Natural killer cell (primary cell): ENCODE data around the gene DIP2C. TPM values are rescaled to one million over a fixed set of nuclear protein-coding genes. Genes with fewer than 3 reads are reported as not detected.

Experiments
- ATAC-seq, 3 donors: fragments of 150-1000 bp in 2 of 3; fragments of 200-7000 bp in 1 of 3; cut with Tn5 transposase; 1 replicate in 1 of 3; 2 replicates in 2 of 3; pipeline ENCODE4 v1.10.0; 2021; ENCODE audit warnings: mild to moderate bottlenecking in 2 of 3, moderate library complexity in 2 of 3
- DNase-seq, 2 donors: peaks; one replicate each; pipeline versions ENCODE4 v3.0.0 to v3.0.0-alpha.2; 2013 to 2021; ENCODE audit warnings: mixed read lengths in 1 of 2
- H3K27ac ChIP-seq: one replicate; pipeline ENCODE4 v1.5.1; 2013; ENCODE audit warnings: mild to moderate bottlenecking, low read length
- H3K27me3 ChIP-seq: one replicate; pipeline ENCODE4 v1.6.1; 2013; ENCODE audit warnings: low read length; ENCODE audit not compliant: control insufficient read depth, insufficient read depth
- H3K36me3 ChIP-seq: one replicate; pipeline ENCODE4 v1.6.1; 2013; ENCODE audit warnings: low read length; ENCODE audit not compliant: control insufficient read depth, insufficient read depth
- H3K4me1 ChIP-seq: one replicate; pipeline ENCODE4 v1.6.1; 2013; ENCODE audit warnings: low read length; ENCODE audit not compliant: control insufficient read depth, insufficient read depth
- H3K4me3 ChIP-seq: one replicate; pipeline ENCODE4 v1.5.1; 2013; ENCODE audit warnings: low read length
- H3K9me3 ChIP-seq: one replicate; pipeline ENCODE4 v1.6.1; 2013; ENCODE audit warnings: low read length; ENCODE audit not compliant: control insufficient read depth, insufficient read depth
- H3K27ac Mint-ChIP-seq, 2 donors: one replicate each; pipeline ENCODE4 v1.8.0; 2022; ENCODE audit warnings: mild to moderate bottlenecking in 2 of 2, mixed read lengths in 2 of 2, moderate library complexity in 1 of 2
- H3K27me3 Mint-ChIP-seq, 2 donors: one replicate each; pipeline ENCODE4 v1.8.0; 2022; ENCODE audit warnings: low read depth in 2 of 2, mixed read lengths in 2 of 2
- H3K36me3 Mint-ChIP-seq: one replicate; pipeline ENCODE4 v1.8.0; 2022; ENCODE audit warnings: mixed read lengths
- H3K4me1 Mint-ChIP-seq, 2 donors: one replicate each; pipeline ENCODE4 v1.8.0; 2022; ENCODE audit warnings: mixed read lengths in 2 of 2
- H3K4me3 Mint-ChIP-seq: one replicate; pipeline ENCODE4 v1.8.0; 2022; ENCODE audit warnings: mild to moderate bottlenecking, moderate library complexity, mixed read lengths
- H3K9me3 Mint-ChIP-seq, 2 donors: one replicate each; pipeline ENCODE4 v1.8.0; 2022; ENCODE audit warnings: mixed read lengths in 2 of 2
- WGBS: methylation state at CpG from one replicate; pipeline ENCODE4 v1.1.7; 2013; ENCODE audit warnings: missing lambda C conversion rate; ENCODE audit not compliant: insufficient coverage; 5-methylcytosine and 5-hydroxymethylcytosine counted together
- intact Hi-C: fragments of 100-400 bp; cut with micrococcal nuclease; formaldehyde crosslinking; loops from one replicate; pipeline ENCODE4 v1.14.2; 2022
- total RNA-seq, 4 donors: library from RNA; stranded (reverse); fragments of 120-200 nt in 1 of 4; gene quantifications; one replicate each; pipeline versions ENCODE4 v1.2.3 to v1.2.4, GENCODE V29; 2013 to 2022
- TF ChIP-seq, protein P1 (sequence below): fragments of 200-600 bp; IDR thresholded peaks from one replicate; pipeline ENCODE4 v1.8.0; 2022; ENCODE audit warnings: antibody characterized with exemption

Gene DIP2C
- total RNA-seq, 3 donors from 2014 or later (not counting 1 experiment from before 2014, with no cell fraction given), result 1.5 to 5.8 (median 3.8) TPM

DNA sequence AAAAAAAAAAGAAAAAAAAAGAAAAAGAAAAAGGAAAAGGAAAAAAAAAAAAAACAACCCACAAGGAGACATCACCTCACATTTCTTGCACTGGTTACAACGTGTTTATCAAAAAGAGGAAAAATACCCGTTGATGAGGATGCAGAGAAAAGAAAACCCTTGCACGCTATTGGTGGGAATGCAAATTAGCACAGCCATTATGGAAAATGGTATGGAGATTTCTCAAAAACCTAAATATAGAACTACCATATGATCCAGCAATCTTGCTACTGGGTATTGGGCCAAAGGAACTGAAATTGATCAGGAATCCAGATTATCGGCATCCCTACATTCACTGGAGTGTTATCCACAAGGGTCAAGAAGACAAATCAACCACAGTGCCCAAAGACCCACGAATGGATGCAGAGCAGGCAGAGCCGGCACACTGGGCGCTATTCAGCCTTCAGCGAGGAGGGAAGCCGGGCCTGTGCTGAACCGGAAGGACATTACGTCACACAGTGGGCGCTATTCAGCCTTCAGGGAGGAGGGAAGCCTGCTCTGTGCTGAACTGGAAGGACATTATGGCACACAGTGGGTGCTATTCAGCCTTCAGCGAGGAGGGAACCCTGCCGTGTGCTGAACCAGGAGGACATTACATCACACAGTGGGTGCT is 295.6 kb downstream of the DIP2C start:
- 85% methylated on average over 13 of the region's 14 CpGs for WGBS
- H3K36me3 Mint-ChIP-seq, result no peaks in the 10 kb centered on the region
- peaks cover 6 to 26% of the 10 kb centered on the region in 2 donors for H3K4me1 Mint-ChIP-seq
- H3K36me3 ChIP-seq, result no peaks in the 10 kb centered on the region
- no peaks in the 10 kb centered on the region for H3K27me3 Mint-ChIP-seq
- H3K9me3 ChIP-seq, result no peaks in the 10 kb centered on the region
- TF ChIP-seq, protein P1, sequence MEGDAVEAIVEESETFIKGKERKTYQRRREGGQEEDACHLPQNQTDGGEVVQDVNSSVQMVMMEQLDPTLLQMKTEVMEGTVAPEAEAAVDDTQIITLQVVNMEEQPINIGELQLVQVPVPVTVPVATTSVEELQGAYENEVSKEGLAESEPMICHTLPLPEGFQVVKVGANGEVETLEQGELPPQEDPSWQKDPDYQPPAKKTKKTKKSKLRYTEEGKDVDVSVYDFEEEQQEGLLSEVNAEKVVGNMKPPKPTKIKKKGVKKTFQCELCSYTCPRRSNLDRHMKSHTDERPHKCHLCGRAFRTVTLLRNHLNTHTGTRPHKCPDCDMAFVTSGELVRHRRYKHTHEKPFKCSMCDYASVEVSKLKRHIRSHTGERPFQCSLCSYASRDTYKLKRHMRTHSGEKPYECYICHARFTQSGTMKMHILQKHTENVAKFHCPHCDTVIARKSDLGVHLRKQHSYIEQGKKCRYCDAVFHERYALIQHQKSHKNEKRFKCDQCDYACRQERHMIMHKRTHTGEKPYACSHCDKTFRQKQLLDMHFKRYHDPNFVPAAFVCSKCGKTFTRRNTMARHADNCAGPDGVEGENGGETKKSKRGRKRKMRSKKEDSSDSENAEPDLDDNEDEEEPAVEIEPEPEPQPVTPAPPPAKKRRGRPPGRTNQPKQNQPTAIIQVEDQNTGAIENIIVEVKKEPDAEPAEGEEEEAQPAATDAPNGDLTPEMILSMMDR, result no peak
- no peaks in the 10 kb centered on the region for H3K27me3 ChIP-seq
- ATAC-seq (no peak), DNase-seq (no peak)
- intact Hi-C loops, result no loop called here
- H3K4me3 ChIP-seq, result no peak overlapping the region
- no peaks in the 10 kb centered on the region for H3K9me3 Mint-ChIP-seq
- H3K4me1 ChIP-seq, result peaks cover 18% of the 10 kb centered on the region
- H3K27ac Mint-ChIP-seq, result peak overlapping the region; percentile 86 to 93
- peak overlapping the region; percentile 61 for H3K4me3 Mint-ChIP-seq
- peak overlapping the region; percentile 89 for H3K27ac ChIP-seq

- H3K27ac ChIP-seq, result no peak overlapping the region
- no peak overlapping the region for H3K27ac Mint-ChIP-seq
- H3K4me3 Mint-ChIP-seq, result no peak overlapping the region
- TF ChIP-seq, protein P1, result no peak
- 94% methylated on average over 12 of the region's 13 CpGs for WGBS
- peaks cover 10 to 26% of the 10 kb centered on the region in 2 donors for H3K4me1 Mint-ChIP-seq
- no peaks in the 10 kb centered on the region for H3K36me3 Mint-ChIP-seq
- H3K4me1 ChIP-seq, result peaks cover 19% of the 10 kb centered on the region
- no peaks in the 10 kb centered on the region for H3K9me3 Mint-ChIP-seq
- H3K27me3 Mint-ChIP-seq, result peaks cover 3 to 5% of the 10 kb centered on the region in 2 donors
- H3K36me3 ChIP-seq, result no peaks in the 10 kb centered on the region
- ATAC-seq, result no peak
- intact Hi-C loops, result no loop called here
- no peak for DNase-seq
- no peaks in the 10 kb centered on the region for H3K27me3 ChIP-seq
- no peaks in the 10 kb centered on the region for H3K9me3 ChIP-seq
- H3K4me3 ChIP-seq, result no peak overlapping the region
These were observed 296.2 kb downstream of the DIP2C start for GRCh38 chr10:393106-393745.

- Histone ChIP-seq H3K4me1 (peaks cover 23% of the 10 kb centered on the region), H3K27ac (no peak overlapping the region), H3K27me3 (no peaks in the 10 kb centered on the region), H3K9me3 (no peaks in the 10 kb centered on the region), H3K4me3 (no peak overlapping the region), H3K36me3 (no peaks in the 10 kb centered on the region)
- intact Hi-C loops, result no loop called here
- DNase-seq (no peak), ATAC-seq (no peak)
- TF ChIP-seq, protein P1, result no peak
- Mint-ChIP-seq H3K27ac (no peak overlapping the region), H3K27me3 (peaks cover 3 to 8% of the 10 kb centered on the region in 2 donors), H3K9me3 (no peaks in the 10 kb centered on the region), H3K36me3 (no peaks in the 10 kb centered on the region), H3K4me3 (no peak overlapping the region), H3K4me1 (peaks cover 12 to 26% of the 10 kb centered on the region in 2 donors)
- 90% methylated on average over 21 of the region's 21 CpGs for WGBS
These were observed 296.8 kb downstream of the DIP2C start for GRCh38 chr10:392705-393037.
